HepG2 (cell line): ENCODE measurements around the gene PRSS8. TPM values are rescaled to one million over a fixed set of nuclear protein-coding genes. Genes with fewer than 3 reads are reported as not detected.

Experiments
- ATF7-NPFF ChIP-seq: sonication (generic); formaldehyde crosslinking; IDR thresholded peaks from 2 replicates; pipeline ENCODE4 v1.8.1; 2023; ENCODE audit warnings: mild to moderate bottlenecking, low read depth, missing genetic modification reagents, moderate library complexity
- BCL6 ChIP-seq: IDR thresholded peaks from 2 replicates; pipeline ENCODE4 v1.6.1; 2016; ENCODE audit warnings: missing genetic modification reagents, missing compliant biosample characterization
- DNMT1 ChIP-seq: sonication (generic); formaldehyde crosslinking; IDR thresholded peaks from 2 replicates; pipeline ENCODE4 v1.5.1; 2020; ENCODE audit warnings: mild to moderate bottlenecking, missing genetic modification reagents
- HOXD1 ChIP-seq: sonication (generic); formaldehyde crosslinking; IDR thresholded peaks from 2 replicates; pipeline ENCODE4 v1.5.0; 2020; ENCODE audit warnings: missing genetic modification reagents
- JARID2 ChIP-seq: sonication (generic); formaldehyde crosslinking; IDR thresholded peaks from 2 replicates; pipeline ENCODE4 v1.8.1; 2023; ENCODE audit warnings: missing genetic modification reagents, inconsistent platforms; ENCODE audit not compliant: insufficient replicate concordance
- KDM1A ChIP-seq: IDR thresholded peaks from 2 replicates; pipeline ENCODE4 v1.6.1; 2016; ENCODE audit warnings: missing compliant biosample characterization
- KDM2A ChIP-seq: sonication (generic); formaldehyde crosslinking; IDR thresholded peaks from 2 replicates; pipeline ENCODE4 v1.4.0; 2020; ENCODE audit warnings: low read depth, missing genetic modification reagents, borderline replicate concordance
- MAFK ChIP-seq, 2 experiments: IDR thresholded peaks in 1 of 2; conservative IDR thresholded peaks in 1 of 2; 2 replicates each; pipeline ENCODE4 v1.6.1; 2011; ENCODE audit warnings: improper control_type of control experiment in 2 of 2, low read length in 2 of 2
- NCOA1 ChIP-seq: sonication (generic); formaldehyde crosslinking; IDR thresholded peaks from 2 replicates; pipeline ENCODE4 v1.9.0; 2021; ENCODE audit warnings: missing genetic modification reagents
- NFYB ChIP-seq: sonication (generic); formaldehyde crosslinking; IDR thresholded peaks from 2 replicates; pipeline ENCODE4 v1.4.0; 2020; ENCODE audit warnings: missing genetic modification reagents
- SALL2 ChIP-seq: sonication (generic); formaldehyde crosslinking; IDR thresholded peaks from 2 replicates; pipeline ENCODE4 v1.8.1; 2023; ENCODE audit warnings: mild to moderate bottlenecking, missing genetic modification reagents, inconsistent platforms
- SOX13 ChIP-seq, 3 experiments: fragments of 450-650 bp in 1 of 3; sonication (generic) in 1 of 3; formaldehyde crosslinking in 1 of 3; IDR thresholded peaks in 2 of 3; conservative IDR thresholded peaks in 1 of 3; 2 replicates each; pipeline versions ENCODE4 v1.5.0 to v1.6.1; 2016 to 2020; ENCODE audit warnings: antibody characterized with exemption in 1 of 3, mild to moderate bottlenecking in 1 of 3, missing compliant biosample characterization in 1 of 3, missing genetic modification reagents in 1 of 3, moderate library complexity in 1 of 3
- SSRP1 ChIP-seq: IDR thresholded peaks from 2 replicates; pipeline ENCODE4 v1.6.1; 2016; ENCODE audit warnings: control low read depth
- STAT5B ChIP-seq: sonication (generic); formaldehyde crosslinking; IDR thresholded peaks from 2 replicates; pipeline ENCODE4 v1.4.0; 2020; ENCODE audit warnings: missing genetic modification reagents
- ZBTB7A ChIP-seq: sonication (generic); formaldehyde crosslinking; IDR thresholded peaks from 2 replicates; pipeline ENCODE4 v1.8.0; 2022; ENCODE audit warnings: mild to moderate bottlenecking, missing genetic modification reagents
- ZNF225 ChIP-seq: sonication (generic); formaldehyde crosslinking; IDR thresholded peaks from 2 replicates; pipeline ENCODE4 v1.4.0; 2020; ENCODE audit warnings: mild to moderate bottlenecking, missing genetic modification reagents
- ZNF562 ChIP-seq: sonication (generic); formaldehyde crosslinking; IDR thresholded peaks from 2 replicates; pipeline ENCODE4 v1.8.0; 2022; ENCODE audit warnings: missing genetic modification reagents, borderline replicate concordance
- ZNF605 ChIP-seq: sonication (generic); formaldehyde crosslinking; IDR thresholded peaks from 2 replicates; pipeline ENCODE4 v1.8.0; 2022; ENCODE audit warnings: mild to moderate bottlenecking, missing genetic modification reagents
- polyA plus RNA-seq, 8 experiments: library from polyadenylated mRNA; depleted of rRNA in 3 of 8; stranded (reverse) in 7 of 8; unstranded in 1 of 8; fragments of >200 nt; fragmentation: Illumina TruSeq in 4 of 8; extraction: Trizol in 4 of 8; gene quantifications; 2 replicates each; pipeline versions ENCODE4 v1.2.1 to v1.2.3, GENCODE V29; 2011 to 2016; ENCODE audit warnings: low read depth in 4 of 8, missing spikeins in 1 of 8, mixed read lengths in 1 of 8; ENCODE audit not compliant: insufficient read depth in 1 of 8
- total RNA-seq, 5 experiments: library from RNA; depleted of rRNA; stranded (reverse); fragments of >200 nt; fragmentation: Illumina TruSeq; extraction: Trizol; gene quantifications; 2 replicates each; pipeline ENCODE4 v1.2.3, GENCODE V29; 2016; ENCODE audit warnings: low read depth in 1 of 5
- TF ChIP-seq, protein P1 (sequence below): sonication (generic); formaldehyde crosslinking; IDR thresholded peaks from 2 replicates; pipeline ENCODE4 v1.4.0; 2020; ENCODE audit warnings: mild to moderate bottlenecking, missing genetic modification reagents

The PRSS8 gene
- total and polyA plus RNA-seq, 2 of the 13 experiments (the other 11 are each of a cell fraction or from before 2014, with no cell fraction given) = 2.6 to 7.2 TPM

- TF ChIP-seq ZNF225 (CRISPR knock-in tag) (0 out of 2 replicates have a peak, but pooled peaks have one; percentile 46), DNMT1 (CRISPR knock-in tag) (peak; percentile 95; the same call in 1 of the 2 replicates), ATF7-NPFF (CRISPR knock-in tag) (peak; percentile 96), NFYB (CRISPR knock-in tag) (peak; percentile 47; the same call in 1 of the 2 replicates), SOX13 (IDR thresholded peaks at IDR 0.05) (no peak), SOX13 (CRISPR knock-in tag; conservative IDR thresholded peaks at IDR 0.05 in 1 of 2, IDR thresholded peaks at IDR 0.05 in 1 of 2) (peak in 1 of 2 experiments; percentile 89; a peak in 2 of 4 replicates), SALL2 (CRISPR knock-in tag) (peak; percentile 95), NCOA1 (CRISPR knock-in tag) (peak; percentile 100), SSRP1 (CRISPR knock-in tag) (peak; percentile 50; the same call in 1 of the 2 replicates), MAFK (conservative IDR thresholded peaks at IDR 0.05 in 1 of 2, IDR thresholded peaks at IDR 0.05 in 1 of 2; ENCODE audit: low read length in 2 of 2) (no peak), ZNF562 (CRISPR knock-in tag) (no peak), ZNF605 (CRISPR knock-in tag) (no peak; the same call in 1 of the 2 replicates), BCL6 (CRISPR knock-in tag) (peak; percentile 96), ZBTB7A (CRISPR knock-in tag) (peak; percentile 91), KDM1A (CRISPR knock-in tag) (peak; percentile 70; the same call in 1 of the 2 replicates), KDM2A (CRISPR knock-in tag) (peak; percentile 98), JARID2 (no peak), HOXD1 (peak; percentile 97; the same call in 1 of the 2 replicates), STAT5B (no peak; the same call in 1 of the 2 replicates)
- TF ChIP-seq, protein P1, sequence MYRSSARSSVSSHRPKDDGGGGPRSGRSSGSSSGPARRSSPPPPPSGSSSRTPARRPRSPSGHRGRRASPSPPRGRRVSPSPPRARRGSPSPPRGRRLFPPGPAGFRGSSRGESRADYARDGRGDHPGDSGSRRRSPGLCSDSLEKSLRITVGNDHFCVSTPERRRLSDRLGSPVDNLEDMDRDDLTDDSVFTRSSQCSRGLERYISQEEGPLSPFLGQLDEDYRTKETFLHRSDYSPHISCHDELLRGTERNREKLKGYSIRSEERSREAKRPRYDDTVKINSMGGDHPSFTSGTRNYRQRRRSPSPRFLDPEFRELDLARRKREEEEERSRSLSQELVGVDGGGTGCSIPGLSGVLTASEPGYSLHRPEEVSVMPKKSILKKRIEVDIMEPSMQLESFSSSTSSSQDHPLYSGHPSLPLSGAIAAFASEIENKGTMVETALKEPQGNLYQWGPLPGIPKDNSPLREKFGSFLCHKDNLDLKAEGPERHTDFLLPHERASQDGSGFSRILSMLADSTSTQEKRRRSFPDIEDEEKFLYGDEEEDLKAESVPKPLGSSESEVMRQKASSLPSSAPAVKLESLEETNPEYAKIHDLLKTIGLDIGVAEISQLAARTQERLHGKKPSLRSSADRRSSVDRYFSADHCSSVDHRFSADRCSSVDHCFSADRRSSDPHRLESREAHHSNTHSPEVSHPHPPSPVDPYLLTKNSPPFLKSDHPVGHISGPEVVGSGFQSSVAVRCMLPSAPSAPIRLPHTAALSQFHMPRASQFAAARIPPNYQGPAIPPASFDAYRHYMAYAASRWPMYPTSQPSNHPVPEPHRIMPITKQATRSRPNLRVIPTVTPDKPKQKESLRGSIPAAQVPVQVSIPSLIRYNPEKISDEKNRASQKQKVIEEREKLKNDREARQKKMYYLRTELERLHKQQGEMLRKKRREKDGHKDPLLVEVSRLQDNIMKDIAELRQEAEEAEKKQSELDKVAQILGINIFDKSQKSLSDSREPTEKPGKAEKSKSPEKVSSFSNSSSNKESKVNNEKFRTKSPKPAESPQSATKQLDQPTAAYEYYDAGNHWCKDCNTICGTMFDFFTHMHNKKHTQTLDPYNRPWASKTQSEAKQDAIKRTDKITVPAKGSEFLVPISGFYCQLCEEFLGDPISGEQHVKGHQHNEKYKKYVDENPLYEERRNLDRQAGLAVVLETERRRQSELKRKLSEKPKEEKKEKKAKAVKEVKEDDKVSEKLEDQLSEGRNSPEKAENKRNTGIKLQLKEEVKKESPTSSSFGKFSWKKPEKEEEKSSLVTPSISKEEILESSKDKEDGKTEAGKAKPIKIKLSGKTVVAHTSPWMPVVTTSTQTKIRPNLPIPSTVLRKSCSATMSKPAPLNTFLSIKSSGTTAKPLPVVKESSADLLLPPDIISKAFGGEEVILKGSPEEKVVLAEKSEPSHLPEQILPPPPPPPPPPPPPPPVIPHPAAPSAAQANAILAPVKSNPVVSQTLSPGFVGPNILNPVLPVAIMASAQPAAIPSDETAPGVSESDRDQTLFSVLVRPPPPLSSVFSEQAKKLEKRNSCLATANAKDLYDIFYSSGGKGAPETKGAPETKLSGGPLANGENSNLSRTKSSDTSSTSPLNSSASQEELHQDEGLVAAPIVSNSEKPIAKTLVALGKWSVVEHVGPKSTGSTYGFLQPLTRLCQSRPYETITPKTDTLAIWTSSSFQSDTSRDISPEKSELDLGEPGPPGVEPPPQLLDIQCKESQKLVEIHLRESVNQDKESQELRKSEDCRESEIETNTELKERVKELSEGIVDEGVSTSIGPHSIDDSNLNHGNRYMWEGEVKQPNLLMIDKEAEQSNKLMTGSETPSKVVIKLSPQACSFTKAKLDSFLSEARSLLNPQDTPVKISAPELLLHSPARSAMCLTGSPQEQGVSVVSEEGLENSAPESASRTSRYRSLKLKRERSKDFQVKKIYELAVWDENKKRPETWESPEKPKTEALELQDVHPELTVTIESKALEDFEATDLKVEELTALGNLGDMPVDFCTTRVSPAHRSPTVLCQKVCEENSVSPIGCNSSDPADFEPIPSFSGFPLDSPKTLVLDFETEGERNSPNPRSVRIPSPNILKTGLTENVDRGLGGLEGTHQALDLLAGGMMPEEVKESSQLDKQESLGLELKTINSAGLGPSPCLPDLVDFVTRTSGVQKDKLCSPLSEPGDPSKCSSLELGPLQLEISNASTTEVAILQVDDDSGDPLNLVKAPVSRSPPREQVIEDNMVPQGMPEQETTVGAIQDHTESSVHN = peak; percentile 98
Measured at GRCh38 chr16:31105677-31106213, 29.8 kb downstream of the PRSS8 start (continued).
